Measurements from ENCODE around the gene CAMK1D. TPM values are rescaled to one million over a fixed set of nuclear protein-coding genes. Genes with fewer than 3 reads are reported as not detected.

The CAMK1D gene
- total and polyA plus RNA-seq, 10 of the 15 experiments (the other 5 are each of a cell fraction or from before 2014, with no cell fraction given): 2.1 to 35.5 (median 14.7) TPM

DNA sequence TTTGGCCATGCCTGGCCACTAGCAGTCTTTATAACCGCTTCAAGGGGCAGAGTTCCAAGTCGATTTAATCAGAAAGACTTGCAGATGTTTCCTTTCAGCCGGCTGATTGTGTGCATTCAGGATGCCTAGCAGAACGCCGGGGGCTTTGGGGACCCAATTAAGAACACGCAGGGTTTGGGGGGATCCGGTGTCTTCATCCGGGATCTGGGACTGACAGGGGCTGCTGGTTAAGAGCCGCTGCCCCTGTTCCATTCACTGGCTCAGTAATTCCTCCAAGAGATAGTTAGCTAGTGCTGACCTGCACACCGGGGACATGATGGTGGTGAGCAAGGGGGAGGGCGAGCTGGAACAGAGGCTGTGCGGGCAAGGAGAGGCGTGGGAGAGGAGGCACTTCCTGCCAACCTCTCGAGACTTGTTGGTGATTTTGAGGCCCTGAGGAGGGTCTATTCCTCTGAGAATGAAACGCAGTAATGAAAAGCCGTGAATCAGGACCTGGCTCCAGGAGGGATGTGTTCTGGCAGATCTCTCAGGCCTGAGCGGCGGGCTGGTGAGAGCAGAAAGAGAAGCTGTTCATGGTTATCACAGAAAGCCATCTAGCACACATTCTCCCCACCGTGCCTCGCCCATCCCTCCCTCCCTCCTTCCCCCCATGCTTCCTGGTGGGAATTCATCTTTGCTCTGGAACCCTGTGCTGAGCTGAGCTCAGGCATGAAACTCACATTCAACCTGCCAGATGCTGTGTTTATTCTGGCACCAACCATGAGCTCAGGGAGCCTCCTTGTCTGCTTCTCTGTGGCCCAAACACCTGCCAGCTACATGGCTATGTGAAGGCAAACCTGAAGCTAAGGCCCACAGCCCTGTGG lies 500.2 kb downstream of the CAMK1D start (continued):
- TF ChIP-seq MYC (IDR thresholded peaks at IDR 0.05; ENCODE audit: insufficient read depth, insufficient read length, insufficient replicate concordance, low read length, severe bottlenecking) (no peak), ZNF207 (IDR thresholded peaks at IDR 0.05; ENCODE audit: borderline replicate concordance) (no peak), NR2C2 (IDR thresholded peaks at IDR 0.05; ENCODE audit: borderline replicate concordance, control insufficient read depth, insufficient read length, low read depth) (no peak), NFYA (IDR thresholded peaks at IDR 0.05; ENCODE audit: borderline replicate concordance, low read depth, low read length) (no peak), SREBF2 (IDR thresholded peaks at IDR 0.05; ENCODE audit: low read length) (no peak), ASH2L (IDR thresholded peaks at IDR 0.05; ENCODE audit: borderline replicate concordance, low read depth) (no peak), STAT1 (conservative IDR thresholded peaks at IDR 0.05) (no peak)
- TF ChIP-seq, protein P1, sequence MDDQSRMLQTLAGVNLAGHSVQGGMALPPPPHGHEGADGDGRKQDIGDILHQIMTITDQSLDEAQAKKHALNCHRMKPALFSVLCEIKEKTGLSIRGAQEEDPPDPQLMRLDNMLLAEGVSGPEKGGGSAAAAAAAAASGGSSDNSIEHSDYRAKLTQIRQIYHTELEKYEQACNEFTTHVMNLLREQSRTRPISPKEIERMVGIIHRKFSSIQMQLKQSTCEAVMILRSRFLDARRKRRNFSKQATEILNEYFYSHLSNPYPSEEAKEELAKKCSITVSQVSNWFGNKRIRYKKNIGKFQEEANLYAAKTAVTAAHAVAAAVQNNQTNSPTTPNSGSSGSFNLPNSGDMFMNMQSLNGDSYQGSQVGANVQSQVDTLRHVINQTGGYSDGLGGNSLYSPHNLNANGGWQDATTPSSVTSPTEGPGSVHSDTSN (IDR thresholded peaks at IDR 0.05; ENCODE audit: insufficient replicate concordance, low read depth, low read length): no peak
- TF ChIP-seq, protein P2, sequence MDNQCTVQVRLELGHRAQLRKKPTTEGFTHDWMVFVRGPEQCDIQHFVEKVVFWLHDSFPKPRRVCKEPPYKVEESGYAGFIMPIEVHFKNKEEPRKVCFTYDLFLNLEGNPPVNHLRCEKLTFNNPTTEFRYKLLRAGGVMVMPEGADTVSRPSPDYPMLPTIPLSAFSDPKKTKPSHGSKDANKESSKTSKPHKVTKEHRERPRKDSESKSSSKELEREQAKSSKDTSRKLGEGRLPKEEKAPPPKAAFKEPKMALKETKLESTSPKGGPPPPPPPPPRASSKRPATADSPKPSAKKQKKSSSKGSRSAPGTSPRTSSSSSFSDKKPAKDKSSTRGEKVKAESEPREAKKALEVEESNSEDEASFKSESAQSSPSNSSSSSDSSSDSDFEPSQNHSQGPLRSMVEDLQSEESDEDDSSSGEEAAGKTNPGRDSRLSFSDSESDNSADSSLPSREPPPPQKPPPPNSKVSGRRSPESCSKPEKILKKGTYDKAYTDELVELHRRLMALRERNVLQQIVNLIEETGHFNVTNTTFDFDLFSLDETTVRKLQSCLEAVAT (IDR thresholded peaks at IDR 0.05): no peak
- TF ChIP-seq, protein P3, sequence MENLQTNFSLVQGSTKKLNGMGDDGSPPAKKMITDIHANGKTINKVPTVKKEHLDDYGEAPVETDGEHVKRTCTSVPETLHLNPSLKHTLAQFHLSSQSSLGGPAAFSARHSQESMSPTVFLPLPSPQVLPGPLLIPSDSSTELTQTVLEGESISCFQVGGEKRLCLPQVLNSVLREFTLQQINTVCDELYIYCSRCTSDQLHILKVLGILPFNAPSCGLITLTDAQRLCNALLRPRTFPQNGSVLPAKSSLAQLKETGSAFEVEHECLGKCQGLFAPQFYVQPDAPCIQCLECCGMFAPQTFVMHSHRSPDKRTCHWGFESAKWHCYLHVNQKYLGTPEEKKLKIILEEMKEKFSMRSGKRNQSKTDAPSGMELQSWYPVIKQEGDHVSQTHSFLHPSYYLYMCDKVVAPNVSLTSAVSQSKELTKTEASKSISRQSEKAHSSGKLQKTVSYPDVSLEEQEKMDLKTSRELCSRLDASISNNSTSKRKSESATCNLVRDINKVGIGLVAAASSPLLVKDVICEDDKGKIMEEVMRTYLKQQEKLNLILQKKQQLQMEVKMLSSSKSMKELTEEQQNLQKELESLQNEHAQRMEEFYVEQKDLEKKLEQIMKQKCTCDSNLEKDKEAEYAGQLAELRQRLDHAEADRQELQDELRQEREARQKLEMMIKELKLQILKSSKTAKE (IDR thresholded peaks at IDR 0.05; ENCODE audit: low read depth, poor library complexity, severe bottlenecking): no peak
- TF ChIP-seq, protein P4, sequence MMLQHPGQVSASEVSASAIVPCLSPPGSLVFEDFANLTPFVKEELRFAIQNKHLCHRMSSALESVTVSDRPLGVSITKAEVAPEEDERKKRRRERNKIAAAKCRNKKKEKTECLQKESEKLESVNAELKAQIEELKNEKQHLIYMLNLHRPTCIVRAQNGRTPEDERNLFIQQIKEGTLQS (IDR thresholded peaks at IDR 0.05; ENCODE audit: borderline replicate concordance, extremely low read depth, low read depth, low read length): no peak

Measured in GM12878 (cell line).